K562 (cell line): ENCODE measurements around the gene ARFGAP1. TPM values are rescaled to one million over a fixed set of nuclear protein-coding genes. Genes with fewer than 3 reads are reported as not detected.

ENCODE experiments used
- ATAC-seq: fragments of 200-7000 bp; cut with Tn5 transposase; 3 replicates; pipeline ENCODE4 v1.9.1; 2020; ENCODE audit warnings: moderate library complexity
- BruUV-seq: library from RNA; stranded (reverse); fragments of 400-500 nt; replicated peaks from 2 replicates; lab custom pipeline; 2021; lab: Mats Ljungman, UMichigan
- CTCF ChIA-PET: fragments of 300-600 bp; formaldehyde crosslinking; extraction: SDS; loops from one replicate; lab custom pipeline; 2021; ENCODE audit warnings: low intra/inter-chr PET ratio; lab: Yijun Ruan, JAX
- POLR2A ChIA-PET: fragments of 300-600, 350-650 bp; sonication (Branson Sonifier 250); formaldehyde crosslinking; extraction: SDS; loops from one replicate; lab custom pipeline; 2021; ENCODE audit warnings: antibody characterized with exemption, inconsistent platforms; lab: Yijun Ruan, JAX
- DNase-seq, 4 experiments: peaks; one replicate each; pipeline versions ENCODE4 v3.0.0 to v3.0.0-alpha.2; 2011 to 2018; ENCODE audit warnings: low spot score in 3 of 4, mixed read lengths in 3 of 4; ENCODE audit errors: extremely low read depth in 1 of 4
- FAIRE-seq: peaks from 2 replicates; lab custom pipeline; 2011; peaks lifted over from hg19 to GRCh38; lab: Jason Lieb, UNC
- H2AFZ ChIP-seq: 2 replicates; pipeline ENCODE4 v1.6.0; 2011; ENCODE audit warnings: low read depth, low read length, control low read depth, inconsistent platforms
- H3K27ac ChIP-seq: fragments of 200-600 bp; 3 replicates; pipeline ENCODE4 v1.8.0; 2011; ENCODE audit warnings: low read depth, mild to moderate bottlenecking, control low read depth, inconsistent platforms, low read length, moderate library complexity, mixed read lengths; ENCODE audit errors: extremely low read depth
- H3K27me3 ChIP-seq, 2 experiments: fragments of 300-600 bp in 1 of 2; 2 replicates in 1 of 2; 3 replicates in 1 of 2; pipeline versions ENCODE4 v1.6.0 to v1.8.0; 2011; ENCODE audit warnings: inconsistent platforms in 2 of 2, low read length in 2 of 2, mild to moderate bottlenecking in 1 of 2, mixed read lengths in 1 of 2, moderate library complexity in 1 of 2; ENCODE audit not compliant: control insufficient read depth in 2 of 2, insufficient read depth in 2 of 2
- H3K36me3 ChIP-seq: fragments of 300-600 bp; 3 replicates; pipeline ENCODE4 v1.8.0; 2011; ENCODE audit warnings: mild to moderate bottlenecking, low read length, inconsistent platforms; ENCODE audit not compliant: control insufficient read depth, insufficient read depth
- H3K4me1 ChIP-seq, 2 experiments: fragments of 200-600 bp in 1 of 2; replicated peaks in 1 of 2; 2 replicates in 1 of 2; 3 replicates in 1 of 2; pipeline versions ENCODE4 v1.5.1 to v1.8.0; 2011; ENCODE audit warnings: inconsistent platforms in 2 of 2, low read length in 2 of 2, mild to moderate bottlenecking in 1 of 2, mixed read lengths in 1 of 2, moderate library complexity in 1 of 2; ENCODE audit not compliant: control insufficient read depth in 2 of 2, insufficient read depth in 2 of 2
- H3K4me2 ChIP-seq: 2 replicates; pipeline ENCODE4 v1.6.1; 2011; ENCODE audit warnings: low read length, control low read depth, inconsistent platforms, mixed read lengths; ENCODE audit not compliant: insufficient read depth
- H3K4me3 ChIP-seq: fragments of 200-600 bp; sonication (generic), shearing (Covaris generic); 2 replicates; pipeline ENCODE4 v1.5.1; 2016; ENCODE audit warnings: control low read depth, inconsistent platforms
- H3K79me2 ChIP-seq: fragments of 200-600 bp; 3 replicates; pipeline ENCODE4 v1.8.0; 2011; ENCODE audit warnings: low read length, inconsistent platforms; ENCODE audit not compliant: control insufficient read depth, insufficient read depth
- H3K9ac ChIP-seq, 2 experiments: 2 replicates each; pipeline versions ENCODE4 v1.6.0 to v1.6.1; 2011; ENCODE audit warnings: low read depth in 2 of 2, low read length in 2 of 2, control low read depth in 1 of 2, inconsistent platforms in 1 of 2, mild to moderate bottlenecking in 1 of 2, mixed read lengths in 1 of 2; ENCODE audit not compliant: insufficient read depth in 1 of 2
- H3K9me1 ChIP-seq: one replicate; pipeline ENCODE4 v1.6.0; 2011; ENCODE audit warnings: inconsistent platforms, mild to moderate bottlenecking, low read length, moderate library complexity; ENCODE audit not compliant: control insufficient read depth, insufficient read depth
- H3K9me3 ChIP-seq: replicated peaks from 2 replicates; pipeline ENCODE4 v1.5.1; 2011; ENCODE audit warnings: low read depth, low read length, inconsistent platforms; ENCODE audit not compliant: control insufficient read depth, insufficient read depth
- H4K20me1 ChIP-seq: replicated peaks from 2 replicates; pipeline ENCODE4 v1.6.1; 2011; ENCODE audit warnings: low read length, inconsistent platforms, mixed read lengths; ENCODE audit not compliant: control insufficient read depth, insufficient read depth
- CHAMP1 ChIP-seq: fragments of 450-650 bp; IDR thresholded peaks from 2 replicates; pipeline ENCODE4 v1.6.1; 2016; ENCODE audit warnings: mild to moderate bottlenecking
- ELF4 ChIP-seq: fragments of 450-650 bp; formaldehyde crosslinking; IDR thresholded peaks from 2 replicates; pipeline ENCODE4 v1.4.0; 2022; ENCODE audit warnings: missing genetic modification characterization
- EP300 ChIP-seq: IDR thresholded peaks from 2 replicates; pipeline ENCODE4 v1.6.1; 2012; ENCODE audit warnings: low read length, improper control_type of control experiment
- EZH2 ChIP-seq: IDR thresholded peaks from 2 replicates; pipeline ENCODE4 v1.6.1; 2012; ENCODE audit warnings: low read depth, mild to moderate bottlenecking, inconsistent platforms, low read length, borderline replicate concordance
- FOXJ2 ChIP-seq: fragments of 200-800 bp; sonication (Bioruptor generic); IDR thresholded peaks from 2 replicates; pipeline ENCODE4 v1.6.1; 2016; ENCODE audit warnings: missing genetic modification characterization, missing compliant biosample characterization
- GTF2A2 ChIP-seq: IDR thresholded peaks from 2 replicates; pipeline ENCODE4 v1.6.1; 2016; ENCODE audit warnings: mild to moderate bottlenecking, missing genetic modification characterization, missing compliant biosample characterization
- PPARD ChIP-seq: fragments of 250-450 bp; sonication (Bioruptor Pico); IDR thresholded peaks from 2 replicates; pipeline ENCODE4 v1.8.0; 2022; ENCODE audit warnings: inconsistent platforms, mild to moderate bottlenecking, moderate library complexity
- TEAD2 ChIP-seq: fragments of 450-650 bp; IDR thresholded peaks from 2 replicates; pipeline ENCODE4 v1.6.1; 2016; ENCODE audit warnings: missing genetic modification characterization, control low read depth, missing compliant biosample characterization
- WGBS: fragments of 100-300 bp; shearing (Covaris generic); methylation state at CpG from one replicate; pipeline ENCODE4 v1.1.6; 2016; ENCODE audit warnings: low coverage, mixed read lengths; ENCODE audit not compliant: insufficient coverage; ENCODE audit errors: missing lambda C conversion rate; 5-methylcytosine and 5-hydroxymethylcytosine counted together
- in situ Hi-C: fragments of 300-500 bp; cut with MboI; formaldehyde crosslinking; loops from 4 replicates; pipeline ENCODE4 v1.15.0; 2018; ENCODE audit warnings: inconsistent platforms, mixed read lengths
- intact Hi-C: fragments of 100-400 bp; cut with micrococcal nuclease; formaldehyde crosslinking; loops from 2 replicates; pipeline ENCODE4 v1.14.2; 2022
- polyA plus RNA-seq, 8 experiments: library from polyadenylated mRNA; depleted of rRNA in 4 of 8; stranded (reverse) in 5 of 8; unstranded in 3 of 8; fragments of >200 nt; fragmentation: Nextera tagmentation in 2 of 8; fragmentation: Illumina TruSeq in 1 of 8; extraction: Ambion mirVana in 2 of 8; extraction: Trizol in 1 of 8; gene quantifications; 2 replicates each; pipeline versions ENCODE4 v1.2.1 to v1.2.3, GENCODE V29; 2011 to 2014; ENCODE audit warnings: inconsistent platforms in 1 of 8, missing spikeins in 1 of 8
- total RNA-seq, 7 experiments: library from RNA; depleted of rRNA in 6 of 7; stranded (reverse); fragments of >200 nt in 6 of 7; fragmentation: Illumina TruSeq in 2 of 7; extraction: Trizol in 2 of 7; gene quantifications; 2 replicates each; pipeline versions ENCODE4 v1.2.1 to v1.2.3, GENCODE V29; 2011 to 2021; ENCODE audit warnings: low replicate concordance in 1 of 7
- TF ChIP-seq, protein P1 (sequence below): fragments of 250-450 bp; sonication (Bioruptor Pico); IDR thresholded peaks from 2 replicates; pipeline ENCODE4 v1.5.0; 2021; ENCODE audit warnings: mild to moderate bottlenecking, moderate library complexity

Gene ARFGAP1
- total and polyA plus RNA-seq, 9 of the 15 experiments (the other 6 are each of a cell fraction or from before 2014, with no cell fraction given): 0.53 to 102 (median 33.5) TPM

- no peak for TF ChIP-seq CHAMP1
- TF ChIP-seq TEAD2 (tag): no peak
- TF ChIP-seq PPARD (CRISPR knock-in tag): no peak
- no peak for TF ChIP-seq GTF2A2
- TF ChIP-seq, all 486 proteins: peak for 0
Observed at GRCh38 chr20:63294536-63294900, 21.9 kb downstream of the ARFGAP1 start (continued).

GRCh38 chr20:63295018-63295417 is 22.4 kb downstream of the ARFGAP1 start:
- Histone ChIP-seq H3K9me3 (no peaks in the 10 kb centered on the region), H3K36me3 (0 out of 3 replicates have a peak, but pooled peaks cover 2% of the 10 kb centered on the region), H3K27me3 (peaks cover 12 to 38% of the 10 kb centered on the region in 2 experiments; a peak in 4 of 5 replicates)
- WGBS: 7% methylated on average over 16 of the region's 19 CpGs
- in situ Hi-C loops: no loop called here
- TF ChIP-seq, protein P1, sequence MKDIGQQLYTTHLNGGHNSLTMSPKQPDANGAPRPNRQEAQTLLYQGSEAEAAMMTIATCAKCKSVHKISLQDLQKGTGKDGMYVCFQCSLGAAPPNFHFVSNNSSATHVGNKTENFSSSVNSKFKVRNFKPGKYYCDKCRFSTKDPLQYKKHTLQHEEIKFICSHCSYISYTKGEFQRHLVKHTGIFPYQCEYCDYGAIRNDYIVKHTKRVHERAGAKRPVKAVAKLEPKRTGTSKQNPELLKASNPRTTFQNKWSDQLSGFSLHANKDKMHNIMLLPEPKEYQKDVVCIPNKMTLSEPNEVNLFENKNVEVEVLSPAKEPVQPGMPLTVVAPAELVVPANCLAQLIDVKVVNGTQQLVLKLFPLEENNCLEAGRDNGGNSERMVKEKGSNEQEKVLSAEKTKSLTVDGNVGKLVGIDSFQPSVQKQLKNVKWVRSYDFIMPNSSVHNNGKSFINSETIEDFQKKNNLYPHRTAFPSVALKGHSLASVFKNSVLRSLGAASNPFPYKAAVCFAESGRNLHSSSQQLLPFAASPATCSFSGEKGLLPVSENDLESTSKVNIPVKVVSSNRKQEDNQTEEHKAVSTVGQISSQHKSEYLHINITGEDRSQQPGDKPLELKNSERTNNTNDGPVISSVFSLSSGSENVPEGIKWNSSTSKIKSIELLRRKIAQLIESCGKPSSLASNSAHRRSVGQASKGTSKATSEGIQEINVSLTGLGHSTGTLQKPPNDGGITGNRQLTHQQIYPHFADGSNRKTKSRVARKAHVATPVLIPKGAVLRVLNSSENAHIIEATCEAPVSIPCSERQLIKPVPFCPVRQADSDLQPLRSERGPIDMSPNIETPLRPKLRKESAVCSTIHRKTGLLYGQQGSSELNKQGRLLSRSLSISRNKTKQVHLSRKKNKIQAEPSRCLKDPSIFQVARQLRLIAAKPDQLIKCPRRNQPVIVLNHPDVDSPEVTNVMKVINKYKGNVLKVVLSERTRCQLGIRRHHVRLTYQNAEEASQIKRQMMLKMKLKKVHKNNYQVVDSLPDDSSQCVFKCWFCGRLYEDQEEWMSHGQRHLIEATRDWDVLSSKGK: no peak
- TF ChIP-seq EZH2: no peak
- no peak for TF ChIP-seq ELF4 (CRISPR knock-in tag)
- no peak for TF ChIP-seq EP300
- no peak for TF ChIP-seq FOXJ2
- TF ChIP-seq, all 486 proteins: peak for 0
- Histone ChIP-seq H3K4me3 (no peak overlapping the region), H3K79me2 (no peaks in the 10 kb centered on the region), H3K4me2 (no peak overlapping the region), H3K9ac (0 out of 4 replicates have a peak overlapping the region, but pooled peaks of 1 of the 2 experiments have one; percentile 20), H3K9me1 (peaks cover 7% of the 10 kb centered on the region), H3K27ac (no peak overlapping the region), H4K20me1 (peaks cover 31% of the 10 kb centered on the region), H2AFZ (no peak overlapping the region), H3K4me1 (peaks cover 0 to 69% of the 10 kb centered on the region in 2 experiments; a peak in 2 of 5 replicates)
- ChIA-PET CTCF (no interaction called here), POLR2A (interaction anchor here (5.7 kb wide), 1 partner anchor 14 kb away, joined by 28 read pairs; no protein-coding TSS in a partner anchor)
- no peak for FAIRE-seq
- intact Hi-C loops: no loop called here
- ATAC-seq: no peak
- BruUV-seq: no TSS peak
- DNase-seq: no peak
